Subcutaneous adipose tissue (tissue), 4 donors: ENCODE data around the gene GBX1. TPM values are rescaled to one million over a fixed set of nuclear protein-coding genes. Genes with fewer than 3 reads are reported as not detected.

Source experiments
- total RNA-seq, 4 donors: library from RNA; depleted of rRNA; stranded (reverse); fragments of >200 nt; gene quantifications; one replicate each; pipeline ENCODE4 v1.1.0, GENCODE V29; 2016
- TF ChIP-seq, protein P1 (sequence below): fragments of 450-650 bp; IDR thresholded peaks from one replicate; pipeline ENCODE4 v1.5.1; 2016; ENCODE audit warnings: low read depth, mild to moderate bottlenecking, control low read depth, antibody characterized with exemption, moderate library complexity

GBX1 gene
- total RNA-seq, 4 donors from 2014 or later = not detected

DNA sequence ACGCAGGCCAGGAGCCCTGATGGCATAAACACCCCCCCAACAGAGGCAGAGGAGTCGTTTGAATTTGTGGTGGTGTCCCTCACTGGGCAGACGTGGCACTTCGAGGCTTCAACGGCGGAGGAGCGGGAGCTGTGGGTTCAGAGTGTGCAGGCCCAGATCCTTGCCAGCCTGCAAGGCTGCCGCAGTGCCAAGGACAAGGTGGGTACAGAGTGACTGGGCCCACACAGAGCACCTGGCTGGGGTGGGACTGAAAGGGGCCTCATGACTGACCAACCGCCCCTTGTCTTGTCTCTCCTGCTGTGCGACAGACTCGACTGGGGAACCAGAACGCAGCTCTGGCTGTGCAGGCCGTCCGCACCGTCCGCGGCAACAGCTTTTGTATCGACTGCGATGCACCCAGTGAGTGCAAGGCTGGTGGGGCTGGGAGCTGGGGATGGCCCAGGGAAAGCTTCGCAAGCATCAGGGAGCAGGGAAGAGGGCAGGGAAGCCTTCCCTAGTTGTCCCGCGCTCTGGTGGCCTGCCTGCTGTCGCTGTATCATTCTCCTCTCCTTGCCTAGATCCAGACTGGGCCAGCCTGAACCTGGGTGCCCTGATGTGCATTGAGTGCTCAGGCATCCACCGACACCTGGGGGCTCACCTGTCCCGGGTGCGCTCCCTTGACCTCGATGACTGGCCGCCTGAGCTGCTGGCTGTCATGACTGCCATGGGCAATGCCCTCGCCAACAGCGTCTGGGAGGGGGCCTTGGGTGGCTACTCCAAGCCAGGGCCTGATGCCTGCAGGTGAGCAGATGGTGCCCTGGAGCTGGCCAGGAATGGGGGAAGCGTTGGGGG, 25.4 kb downstream of the GBX1 start:
- TF ChIP-seq, protein P1, sequence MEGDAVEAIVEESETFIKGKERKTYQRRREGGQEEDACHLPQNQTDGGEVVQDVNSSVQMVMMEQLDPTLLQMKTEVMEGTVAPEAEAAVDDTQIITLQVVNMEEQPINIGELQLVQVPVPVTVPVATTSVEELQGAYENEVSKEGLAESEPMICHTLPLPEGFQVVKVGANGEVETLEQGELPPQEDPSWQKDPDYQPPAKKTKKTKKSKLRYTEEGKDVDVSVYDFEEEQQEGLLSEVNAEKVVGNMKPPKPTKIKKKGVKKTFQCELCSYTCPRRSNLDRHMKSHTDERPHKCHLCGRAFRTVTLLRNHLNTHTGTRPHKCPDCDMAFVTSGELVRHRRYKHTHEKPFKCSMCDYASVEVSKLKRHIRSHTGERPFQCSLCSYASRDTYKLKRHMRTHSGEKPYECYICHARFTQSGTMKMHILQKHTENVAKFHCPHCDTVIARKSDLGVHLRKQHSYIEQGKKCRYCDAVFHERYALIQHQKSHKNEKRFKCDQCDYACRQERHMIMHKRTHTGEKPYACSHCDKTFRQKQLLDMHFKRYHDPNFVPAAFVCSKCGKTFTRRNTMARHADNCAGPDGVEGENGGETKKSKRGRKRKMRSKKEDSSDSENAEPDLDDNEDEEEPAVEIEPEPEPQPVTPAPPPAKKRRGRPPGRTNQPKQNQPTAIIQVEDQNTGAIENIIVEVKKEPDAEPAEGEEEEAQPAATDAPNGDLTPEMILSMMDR = no peak

DNA sequence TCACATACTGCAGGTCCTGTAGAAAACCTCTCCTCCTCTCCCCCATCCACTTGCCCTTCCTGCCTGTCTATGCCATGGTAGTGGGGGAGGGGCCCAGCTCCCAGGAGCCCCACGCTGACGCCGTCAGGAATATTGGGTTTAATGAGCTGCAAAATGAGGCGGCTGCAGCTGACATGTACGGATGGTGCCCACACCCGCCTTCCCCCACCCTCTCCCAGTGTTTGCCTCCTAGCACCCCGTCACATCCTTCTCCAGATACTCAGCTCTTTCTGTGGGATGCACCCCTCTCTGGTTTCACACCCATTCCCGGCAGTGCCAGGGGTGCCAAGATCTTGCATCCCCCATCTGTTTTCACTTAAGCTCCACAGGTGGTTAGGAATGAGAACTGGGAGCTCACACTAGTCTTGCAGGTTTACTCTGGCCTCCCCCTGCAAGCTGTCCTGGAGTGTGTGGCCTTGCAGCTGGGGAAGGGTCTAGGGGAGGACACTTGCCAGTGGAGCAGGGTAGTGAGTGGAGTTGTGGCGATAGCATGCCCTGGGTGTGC, 26.1 kb downstream of the GBX1 start:
- TF ChIP-seq, protein P1 = no peak

- TF ChIP-seq, protein P1 = no peak
These were observed 26.7 kb downstream of the GBX1 start for GRCh38 chr7:151140826-151141225.

GRCh38 chr7:151139791-151140190, 27.7 kb downstream of the GBX1 start:
- TF ChIP-seq, protein P1 = no peak

GRCh38 chr7:151139071-151139790, 28.3 kb downstream of the GBX1 start:
- TF ChIP-seq, protein P1 = no peak

- TF ChIP-seq, protein P1 = no peak
These were observed 29.2 kb downstream of the GBX1 start for GRCh38 chr7:151138153-151138851.

DNA sequence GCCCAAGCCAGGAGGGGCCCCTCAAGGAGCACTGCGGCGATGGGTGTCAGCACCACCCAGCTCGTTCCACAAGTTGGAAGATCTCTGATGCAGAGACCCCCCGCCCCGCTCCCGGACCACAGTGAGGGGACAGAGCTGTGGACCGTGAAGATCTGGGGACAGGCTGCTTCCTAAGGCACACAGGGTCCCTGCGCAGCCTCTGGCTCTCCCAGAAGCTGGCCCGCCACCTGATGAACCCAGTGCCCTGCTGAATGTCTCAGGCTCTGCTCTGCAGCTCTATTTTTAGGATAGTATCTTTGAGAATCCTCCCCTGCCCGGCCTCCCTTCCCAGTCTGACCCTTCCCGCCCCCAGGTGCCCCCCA, 29.7 kb downstream of the GBX1 start:
- TF ChIP-seq, protein P1 = no peak
